ENCODE results near the gene EPHA10.

- TF ChIP-seq CTCF (IDR thresholded peaks at IDR 0.05) = no peak
- TF ChIP-seq HEYL (CRISPR knock-in tag; IDR thresholded peaks at IDR 0.05) = no peak
- TF ChIP-seq POLR2A (IDR thresholded peaks at IDR 0.05; ENCODE audit: low read length) = no peak
- no peak for TF ChIP-seq MAX (IDR thresholded peaks at IDR 0.05)
Observed at GRCh38 chr1:37685722-37686121, 79.2 kb downstream of the EPHA10 start.
